Epithelial cell of prostate (primary cell): ENCODE measurements around the gene HNF1B.
A peak's percentile ranks its signal among the peaks of the same experiment; 100 is the strongest.

ENCODE experiments used
- DNase-seq: peaks from one replicate; pipeline ENCODE4 v3.0.0-alpha.2; 2011; ENCODE audit warnings: low read depth, low spot score
- H3K27ac ChIP-seq: fragments of 450-650 bp; 2 replicates; pipeline ENCODE4 v1.5.1; 2017; ENCODE audit warnings: mild to moderate bottlenecking

HNF1B gene

DNA sequence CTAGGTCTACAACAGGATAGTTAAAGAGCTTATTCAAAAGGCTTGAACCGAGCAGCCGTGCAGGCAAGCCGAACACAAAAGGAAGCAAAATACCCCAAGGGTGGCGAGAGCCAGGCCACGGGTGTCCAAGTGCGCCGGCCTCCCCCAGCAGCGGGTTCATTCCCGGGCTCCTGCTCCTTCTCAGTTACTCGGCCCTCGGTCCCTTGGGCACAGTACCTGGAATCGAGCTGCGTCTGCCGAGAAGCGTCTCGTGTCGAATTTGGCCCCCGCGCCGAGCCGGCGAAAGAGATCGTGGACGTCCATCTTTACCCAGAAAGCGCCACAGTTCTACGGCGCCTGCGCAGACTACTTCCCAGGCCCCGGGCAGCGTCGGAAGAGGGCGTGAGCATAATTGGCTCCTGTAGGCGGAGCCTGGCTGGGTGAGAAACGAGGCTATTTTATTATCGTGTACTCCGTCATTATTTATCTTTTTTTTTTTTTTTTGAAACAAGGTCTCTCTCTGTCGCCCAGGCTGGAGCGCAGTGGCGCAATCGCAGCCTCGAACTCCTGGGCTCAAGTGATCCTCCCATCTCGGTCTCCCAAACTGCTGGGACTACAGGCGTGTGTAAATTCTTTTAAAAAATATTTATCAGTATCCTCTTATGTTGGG is 101.6 kb downstream of the HNF1B start, which contains the start of gene DDX52:
DDX52 (minus strand) TSS at position 329 of the 649 bp plus-strand sequence; CDS start at position 303, 26 bp downstream.
- peak within 1 kb of the TSS; percentile 70 for H3K27ac ChIP-seq
- peak; percentile 58 for DNase-seq

DNA sequence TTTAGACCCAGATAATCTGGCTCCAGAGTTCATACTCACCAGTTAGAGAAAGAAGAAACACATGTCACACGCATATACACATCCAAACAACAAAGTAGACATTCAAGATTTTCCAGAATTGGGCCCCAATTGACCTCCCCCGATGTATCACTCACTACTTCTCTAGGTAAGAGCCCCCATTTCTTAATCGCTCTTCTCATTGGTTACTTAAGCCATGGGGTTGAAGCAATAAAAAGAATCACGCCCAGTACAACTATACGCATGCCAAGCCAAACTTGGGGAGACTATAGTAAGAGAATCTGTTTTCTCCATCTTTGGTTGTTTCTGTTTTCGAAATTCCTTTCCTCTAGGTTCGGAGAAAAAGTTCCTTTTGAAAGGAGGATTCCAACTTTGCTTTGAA is 102.2 kb downstream of the HNF1B start:
- peak; percentile 20 for DNase-seq

DNA sequence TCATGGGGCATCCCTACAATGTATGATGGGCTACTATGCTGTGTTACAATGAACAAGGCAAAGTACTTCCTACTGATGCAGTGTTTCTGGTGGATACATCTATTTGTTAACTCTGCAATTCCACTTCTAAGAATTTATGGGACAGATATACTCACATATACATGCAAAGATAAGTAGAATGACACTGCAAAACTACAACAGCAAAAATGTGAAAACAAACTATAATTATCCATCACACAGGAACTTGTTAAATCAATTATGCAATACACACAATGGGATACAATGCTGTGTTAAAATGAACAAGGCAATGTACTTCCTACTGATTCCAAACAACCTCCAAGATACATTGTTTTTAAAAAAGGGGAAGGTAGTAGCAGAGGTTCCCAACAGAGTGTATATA is 104.8 kb downstream of the HNF1B start:
- H3K27ac ChIP-seq = no peak overlapping the region
- DNase-seq = no peak

More for the DNA sequence above, 102.2 kb downstream of the HNF1B start:
- H3K27ac ChIP-seq = peak overlapping the region; percentile 70

DNA sequence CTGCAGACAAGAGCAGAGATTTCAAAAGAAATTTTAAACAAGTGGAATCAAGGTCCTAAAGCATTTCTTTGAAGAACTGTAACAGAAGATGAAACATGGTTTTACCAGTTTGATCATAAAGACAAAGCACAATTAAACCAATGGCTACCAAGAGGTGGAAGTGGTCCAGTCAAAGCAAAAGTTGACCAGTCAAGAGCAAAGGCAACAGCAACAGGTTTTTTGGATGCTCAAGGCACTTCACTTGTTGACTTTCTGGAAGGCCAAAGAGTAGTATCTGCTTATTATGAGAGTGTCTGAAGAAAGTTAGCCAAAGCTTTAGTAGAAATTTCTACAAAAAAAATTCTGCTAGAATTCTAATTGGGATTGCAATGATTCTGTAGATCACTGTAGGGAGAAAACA is 106.9 kb downstream of the HNF1B start:
- no peak overlapping the region for H3K27ac ChIP-seq

More for the DNA sequence above, 106.9 kb downstream of the HNF1B start:
- DNase-seq = no peak
